H1 (cell line): ENCODE data around the gene ZIC1. TPM values are rescaled to one million over a fixed set of nuclear protein-coding genes. Genes with fewer than 3 reads are reported as not detected.

Experiments used
- JUND ChIP-seq: IDR thresholded peaks from 2 replicates; pipeline ENCODE4 v1.6.1; 2011; ENCODE audit warnings: mild to moderate bottlenecking, improper control_type of control experiment, low read length
- polyA plus RNA-seq, 7 experiments: library from polyadenylated mRNA; depleted of rRNA in 3 of 7; stranded (reverse) in 5 of 7; unstranded in 2 of 7; fragments of >200 nt in 5 of 7; fragments of 200-250 nt in 2 of 7; gene quantifications; 1 replicate in 5 of 7; 2 replicates in 1 of 7; 4 replicates in 1 of 7; pipeline versions ENCODE4 v1.2.1 to v1.2.3, GENCODE V29; 2011 to 2013; ENCODE audit warnings: missing spikeins in 2 of 7, mixed read lengths in 2 of 7
- total RNA-seq: library from RNA; stranded (reverse); fragmentation: NEBNext Ultra II Directional; extraction: Animal tissue kit (Norgen Biotek cat#: 25700); gene quantifications from 2 replicates; pipeline ENCODE4 v1.2.1, GENCODE V29; 2021

ZIC1 gene
- total and polyA plus RNA-seq, 2 of the 8 experiments (the other 6 are each of a cell fraction or from before 2014, with no cell fraction given) = 0.80 to 2.2 TPM

DNA sequence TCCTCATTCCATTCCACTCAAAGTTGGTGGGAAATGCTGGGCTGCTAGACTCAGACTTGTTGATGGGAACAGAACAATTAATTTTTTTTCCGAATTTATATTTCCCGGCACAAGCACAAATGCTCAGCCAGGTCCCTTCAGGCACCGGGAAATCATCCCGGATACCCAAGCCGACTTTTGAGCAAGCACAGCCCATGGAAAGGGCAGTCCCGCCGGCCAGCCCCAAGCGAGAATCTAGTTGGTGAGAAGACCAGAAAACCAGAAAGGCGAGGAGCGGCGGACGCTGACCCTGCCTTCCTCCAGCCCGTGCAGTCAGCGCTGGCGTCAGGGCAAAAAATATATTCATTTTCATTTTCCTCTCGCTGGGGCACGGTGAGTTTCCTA is 2.1 kb upstream of the ZIC1 start (continued):
- TF ChIP-seq JUND = no peak
